LNCaP clone FGC (cell line): ENCODE results near the gene M6PR.

ENCODE experiments used
- DNase-seq: peaks from one replicate; pipeline ENCODE4 v3.0.0-alpha.2; 2011; ENCODE audit warnings: low read depth
- H3K4me3 ChIP-seq: 2 replicates; pipeline ENCODE4 v1.5.1; 2011; ENCODE audit warnings: mild to moderate bottlenecking, low read depth, low read length, control low read depth
- TF ChIP-seq, protein P1 (sequence below): IDR thresholded peaks from 2 replicates; pipeline ENCODE4 v1.5.1; 2012; ENCODE audit warnings: mild to moderate bottlenecking; ENCODE audit not compliant: control insufficient read depth, insufficient read depth; ENCODE audit errors: extremely low read depth

The M6PR gene

DNA sequence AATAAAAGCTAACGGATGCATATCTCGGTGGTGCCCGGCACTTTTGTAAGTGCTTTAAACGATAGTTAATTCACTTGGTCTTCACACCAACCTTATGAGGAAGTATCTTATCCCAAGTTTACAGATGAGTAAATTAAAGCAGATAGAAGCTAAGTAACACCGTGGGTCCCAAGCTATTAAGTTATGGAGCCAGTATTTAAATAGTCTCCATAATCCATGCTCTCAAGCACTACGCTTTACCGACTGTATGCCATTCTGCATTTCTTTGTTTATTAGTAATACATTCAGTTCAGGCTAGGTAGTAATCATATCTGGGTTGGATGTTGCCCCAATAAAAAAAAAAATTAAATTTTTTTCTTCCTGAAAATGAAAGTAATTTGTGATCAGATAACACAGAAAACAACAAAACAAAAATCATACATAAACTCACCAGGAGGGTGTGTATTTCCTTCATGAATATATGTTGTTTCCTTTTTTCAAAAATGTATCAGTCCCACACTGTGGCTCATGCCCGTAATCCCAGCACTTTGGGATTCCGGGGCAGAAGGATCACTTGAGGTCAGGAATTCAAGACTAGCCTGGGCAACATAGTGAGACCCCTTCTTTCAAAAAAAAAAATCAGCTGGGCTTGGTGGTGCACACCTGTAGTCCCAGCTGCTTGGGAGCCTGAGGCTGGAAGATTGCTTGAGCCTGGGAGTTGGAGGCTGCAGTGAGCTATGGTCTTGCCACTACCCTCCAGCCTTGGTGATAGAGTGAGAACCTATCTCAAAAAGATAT is 1.4 kb upstream of the M6PR start:
- TF ChIP-seq, protein P1, sequence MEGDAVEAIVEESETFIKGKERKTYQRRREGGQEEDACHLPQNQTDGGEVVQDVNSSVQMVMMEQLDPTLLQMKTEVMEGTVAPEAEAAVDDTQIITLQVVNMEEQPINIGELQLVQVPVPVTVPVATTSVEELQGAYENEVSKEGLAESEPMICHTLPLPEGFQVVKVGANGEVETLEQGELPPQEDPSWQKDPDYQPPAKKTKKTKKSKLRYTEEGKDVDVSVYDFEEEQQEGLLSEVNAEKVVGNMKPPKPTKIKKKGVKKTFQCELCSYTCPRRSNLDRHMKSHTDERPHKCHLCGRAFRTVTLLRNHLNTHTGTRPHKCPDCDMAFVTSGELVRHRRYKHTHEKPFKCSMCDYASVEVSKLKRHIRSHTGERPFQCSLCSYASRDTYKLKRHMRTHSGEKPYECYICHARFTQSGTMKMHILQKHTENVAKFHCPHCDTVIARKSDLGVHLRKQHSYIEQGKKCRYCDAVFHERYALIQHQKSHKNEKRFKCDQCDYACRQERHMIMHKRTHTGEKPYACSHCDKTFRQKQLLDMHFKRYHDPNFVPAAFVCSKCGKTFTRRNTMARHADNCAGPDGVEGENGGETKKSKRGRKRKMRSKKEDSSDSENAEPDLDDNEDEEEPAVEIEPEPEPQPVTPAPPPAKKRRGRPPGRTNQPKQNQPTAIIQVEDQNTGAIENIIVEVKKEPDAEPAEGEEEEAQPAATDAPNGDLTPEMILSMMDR = no peak
- H3K4me3 ChIP-seq = peak overlapping the region; percentile 88
- no peak for DNase-seq

DNA sequence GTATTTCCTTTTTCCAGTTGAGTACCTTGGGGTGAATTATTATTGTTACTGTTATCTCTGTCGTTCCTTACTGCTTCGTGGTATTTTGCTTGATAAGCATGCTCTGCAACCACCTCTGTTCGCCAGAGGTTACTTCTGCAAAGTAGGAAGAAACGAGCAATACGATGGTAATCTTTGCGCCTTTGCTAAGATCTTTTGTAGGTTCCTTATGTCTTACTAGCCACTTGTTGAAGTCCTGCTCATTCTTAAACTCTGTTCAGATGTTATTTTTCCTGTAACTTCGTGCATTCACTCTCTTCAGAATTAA is 729 bp upstream of the M6PR start:
- TF ChIP-seq, protein P1 = no peak
- no peak for DNase-seq
- peak overlapping the region; percentile 88 for H3K4me3 ChIP-seq

DNA sequence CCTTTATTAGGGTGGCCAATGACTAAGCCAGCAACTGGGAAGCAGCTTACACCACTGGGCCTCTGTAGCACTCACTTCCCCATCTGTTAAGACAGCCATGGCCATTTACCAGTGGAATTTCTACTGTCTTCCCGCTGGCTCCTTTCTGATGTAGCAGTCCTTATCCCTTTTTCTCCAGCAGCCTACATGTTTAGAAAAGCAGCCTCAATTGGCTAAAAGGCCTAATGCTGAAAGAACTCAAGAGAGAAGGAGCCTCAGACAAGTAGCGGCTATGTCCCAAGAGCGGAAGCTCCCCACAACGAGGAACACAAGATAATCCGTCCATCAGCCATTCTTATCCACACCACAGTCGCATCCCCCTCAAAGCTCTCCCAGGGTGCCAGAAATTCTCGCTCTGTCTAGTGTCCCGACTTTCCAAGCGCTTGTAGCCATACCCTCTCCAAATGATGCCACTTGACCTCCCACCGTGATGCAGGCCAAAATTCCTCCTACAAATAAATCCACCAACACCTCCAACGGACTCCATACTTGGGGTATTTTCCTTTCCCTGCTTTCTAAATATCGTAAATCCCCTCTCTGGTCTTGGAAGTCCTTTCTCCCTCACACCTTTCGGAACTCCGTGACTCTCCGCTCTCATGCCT is 624 bp downstream of the M6PR start:
- H3K4me3 ChIP-seq = peak overlapping the region; percentile 88
- DNase-seq = no peak

DNA sequence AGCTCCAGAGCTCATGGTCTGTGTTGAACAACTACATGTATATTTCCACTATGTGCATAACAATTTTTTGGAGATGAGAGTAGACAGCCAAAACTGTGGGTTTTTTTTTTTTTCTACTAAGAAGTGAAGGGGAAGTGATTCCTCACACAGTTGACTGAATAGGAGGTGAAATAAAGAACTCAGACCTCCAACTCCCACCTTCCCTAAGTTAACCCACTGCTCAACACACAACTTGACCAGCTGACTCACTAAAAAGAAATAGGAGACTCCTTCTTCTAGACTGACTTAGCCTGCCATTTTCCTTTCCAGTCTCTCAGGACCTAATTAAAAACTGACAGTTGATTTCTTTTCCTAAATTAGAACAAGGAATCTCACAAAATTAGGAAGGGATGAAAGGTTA is 1.7 kb downstream of the M6PR start:
- H3K4me3 ChIP-seq = no peak overlapping the region
- TF ChIP-seq, protein P1 = no peak
- no peak for DNase-seq

More for the DNA sequence above, 624 bp downstream of the M6PR start:
- TF ChIP-seq, protein P1 = no peak

DNA sequence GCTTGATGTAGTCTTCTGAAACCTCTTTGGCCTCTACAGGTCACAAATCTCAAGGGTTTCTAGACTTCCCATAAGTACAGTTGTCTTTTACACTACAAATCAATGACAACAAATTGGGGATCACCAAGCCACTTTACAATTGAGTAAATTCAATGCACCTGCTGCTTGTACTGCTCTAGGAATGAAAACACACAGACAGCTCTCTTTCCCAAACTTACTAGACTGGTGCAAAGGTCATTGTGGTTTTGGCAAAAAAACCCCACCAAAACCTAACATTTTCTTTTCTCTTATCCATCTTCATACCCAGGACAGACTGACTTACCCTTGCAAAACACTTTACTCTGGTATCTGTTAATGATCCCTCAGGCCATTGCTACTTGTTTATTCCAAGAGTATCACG is 2.7 kb downstream of the M6PR start:
- H3K4me3 ChIP-seq = no peak overlapping the region
- DNase-seq = no peak
- TF ChIP-seq, protein P1 = no peak

DNA sequence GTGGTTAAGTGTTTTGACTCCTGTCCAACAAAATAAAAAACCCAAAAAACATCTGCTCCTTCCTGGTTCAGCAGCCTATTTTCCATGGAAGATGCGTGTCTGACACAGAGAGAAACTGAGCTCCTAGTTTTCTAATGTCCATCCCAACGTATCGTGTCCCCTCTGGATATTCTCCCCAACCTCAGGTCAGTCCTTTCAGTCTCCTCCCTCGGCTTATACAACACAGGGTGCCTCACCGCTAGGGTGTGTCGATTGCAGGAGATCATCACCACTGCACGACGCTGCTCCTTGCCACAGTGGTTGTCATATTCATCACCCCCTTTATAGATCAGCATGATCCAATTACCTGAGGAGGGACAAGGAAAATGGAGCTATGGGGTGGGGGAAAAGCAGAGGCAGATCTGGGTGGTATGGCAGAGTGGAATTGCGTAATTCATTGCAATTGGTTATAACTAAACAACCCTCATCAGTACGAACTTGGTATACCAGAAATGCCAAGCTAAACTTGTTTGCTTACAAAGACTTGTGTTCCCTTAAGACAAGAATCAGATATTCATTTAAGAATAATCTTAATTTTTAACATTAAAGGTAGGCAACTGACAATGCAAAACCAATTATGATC is 5.8 kb downstream of the M6PR start:
- TF ChIP-seq, protein P1 = no peak
- no peak for DNase-seq

More for the DNA sequence above, 5.8 kb downstream of the M6PR start:
- no peak overlapping the region for H3K4me3 ChIP-seq
